SK-N-SH (cell line): ENCODE results near the gene PTPN4.
A peak's percentile ranks its signal among the peaks of the same experiment; 100 is the strongest.

ENCODE experiments used
- CTCF ChIP-seq: fragments of 200-600 bp; sonication (generic); IDR thresholded peaks from 2 replicates; pipeline ENCODE4 v1.6.1; 2017; ENCODE audit warnings: antibody characterized with exemption, mild to moderate bottlenecking, moderate library complexity
- FOXM1 ChIP-seq: IDR thresholded peaks from 2 replicates; pipeline ENCODE4 v1.4.0; 2012; ENCODE audit warnings: low read depth, mild to moderate bottlenecking
- JUND ChIP-seq: IDR thresholded peaks from 2 replicates; pipeline ENCODE4 v1.4.0; 2012
- MAX ChIP-seq: IDR thresholded peaks from 2 replicates; pipeline ENCODE4 v1.4.0; 2012; ENCODE audit warnings: low read depth
- MXI1 ChIP-seq: IDR thresholded peaks from 2 replicates; pipeline ENCODE4 v1.6.1; 2012; ENCODE audit warnings: mild to moderate bottlenecking, low read depth, low read length, improper control_type of control experiment
- PBX3 ChIP-seq: IDR thresholded peaks from 2 replicates; pipeline ENCODE4; 2012
- POLR2AphosphoS5 ChIP-seq: IDR thresholded peaks from 2 replicates; pipeline ENCODE4 v1.6.1; 2012; ENCODE audit warnings: low read depth, low read length
- RAD21 ChIP-seq: IDR thresholded peaks from 2 replicates; pipeline ENCODE4 v1.6.1; 2012; ENCODE audit warnings: mild to moderate bottlenecking, low read length
- TAF1 ChIP-seq: IDR thresholded peaks from 2 replicates; pipeline ENCODE4 v1.6.1; 2012; ENCODE audit warnings: low read depth, mild to moderate bottlenecking, low read length, moderate library complexity, borderline replicate concordance
- TCF12 ChIP-seq: IDR thresholded peaks from 2 replicates; pipeline ENCODE4 v1.4.0; 2012
- YY1 ChIP-seq: IDR thresholded peaks from 2 replicates; pipeline ENCODE4 v1.4.0; 2012; ENCODE audit warnings: low read depth, mild to moderate bottlenecking

- TF ChIP-seq TAF1 (no peak), FOXM1 (no peak), POLR2AphosphoS5 (no peak), CTCF (peak; percentile 32; the same call in 1 of the 2 replicates), PBX3 (no peak), TCF12 (no peak), RAD21 (no peak), MXI1 (no peak), MAX (no peak), JUND (no peak), YY1 (no peak)
Observed at GRCh38 chr2:120026890-120027289, 267.2 kb downstream of the PTPN4 start.
